Measurements from ENCODE around the gene MMP24OS. TPM values are rescaled to one million over a fixed set of nuclear protein-coding genes. Genes with fewer than 3 reads are reported as not detected.
A peak's percentile ranks its signal among the peaks of the same experiment; 100 is the strongest.

Gene MMP24OS
- total and polyA plus RNA-seq, 8 donors = 16.2 to 82.4 (median 38.6) TPM

- Histone ChIP-seq H3K36me3 (peaks cover 0 to 11% (median 4%) of the 10 kb centered on the region in 4 donors), H3K27me3 (no peaks in the 10 kb centered on the region), H3K4me3 (no peak overlapping the region), H3K27ac (peak overlapping the region in 3 of 5 donors; percentile 72 to 82 (median 77)), H3K9me3 (no peaks in the 10 kb centered on the region), H3K4me1 (peaks cover 37 to 70% (median 57%) of the 10 kb centered on the region in 4 donors)
- intact Hi-C loops (cut with DNase I; ENCODE audit: low total_unique reads) = loop anchor here (5.0 kb wide), 1 partner anchor 132 kb away; the partner anchor contains the start of gene GDF5
- WGBS, 5 donors = 89 to 96% (median 90%) methylated on average over 6 of the region's 6 CpGs
- no peak for TF ChIP-seq CTCF (IDR thresholded peaks at IDR 0.05)
- TF ChIP-seq POLR2A (IDR thresholded peaks at IDR 0.05) = no peak
- no peak for TF ChIP-seq EP300 (IDR thresholded peaks at IDR 0.05)
- no peak for TF ChIP-seq POLR2AphosphoS5 (IDR thresholded peaks at IDR 0.05)
- DNase-seq = no peak
These were observed 27.0 kb upstream of the MMP24OS start for GRCh38 chr20:35304956-35305355.

GRCh38 chr20:35303735-35304491 is 26.0 kb upstream of the MMP24OS start:
- peak overlapping the region in 1 of 5 donors; percentile 82 for H3K27ac ChIP-seq
- no peak for TF ChIP-seq EP300 (IDR thresholded peaks at IDR 0.05)
- peak in 5 of 7 experiments; percentile 84 to 91 (median 88) for TF ChIP-seq CTCF (IDR thresholded peaks at IDR 0.05)
- TF ChIP-seq POLR2AphosphoS5 (IDR thresholded peaks at IDR 0.05) = peak in 1 of 3 donors; percentile 57
- TF ChIP-seq POLR2A (IDR thresholded peaks at IDR 0.05) = no peak
- no peaks in the 10 kb centered on the region for H3K9me3 ChIP-seq
- no peaks in the 10 kb centered on the region for H3K27me3 ChIP-seq
- no peak overlapping the region for H3K4me3 ChIP-seq
- H3K4me1 ChIP-seq = peaks cover 37 to 70% (median 56%) of the 10 kb centered on the region in 4 donors
- 27 to 38% (median 28%) methylated on average over 10 to 18 of the region's 18 CpGs for WGBS, 5 donors
- intact Hi-C loops (cut with DNase I; ENCODE audit: low total_unique reads) = loop anchor here (5.0 kb wide), 1 partner anchor 133 kb away; the partner anchor contains the start of gene GDF5
- DNase-seq = peak; percentile 89 to 94
- peaks cover 0 to 7% (median 4%) of the 10 kb centered on the region in 4 donors for H3K36me3 ChIP-seq

- TF ChIP-seq CTCF (IDR thresholded peaks at IDR 0.05) (no peak), POLR2A (IDR thresholded peaks at IDR 0.05) (no peak), POLR2AphosphoS5 (IDR thresholded peaks at IDR 0.05) (no peak), EP300 (IDR thresholded peaks at IDR 0.05) (no peak)
- DNase-seq = no peak
- H3K27ac ChIP-seq = peak overlapping the region in 1 of 5 donors; percentile 82
- intact Hi-C loops (cut with DNase I; ENCODE audit: low total_unique reads) = loop anchor here (5.0 kb wide), 1 partner anchor 134 kb away; the partner anchor contains the start of gene GDF5
- peaks cover 37 to 65% (median 51%) of the 10 kb centered on the region in 4 donors for H3K4me1 ChIP-seq
- H3K36me3 ChIP-seq = peaks cover 0 to 7% (median 4%) of the 10 kb centered on the region in 4 donors
- H3K27me3 ChIP-seq = no peaks in the 10 kb centered on the region
- H3K4me3 ChIP-seq = no peak overlapping the region
- H3K9me3 ChIP-seq = no peaks in the 10 kb centered on the region
- 58 to 87% (median 81%) methylated on average over 11 of the region's 11 CpGs for WGBS, 5 donors
These were observed 25.4 kb upstream of the MMP24OS start for GRCh38 chr20:35303382-35303734.

GRCh38 chr20:35302421-35303335 is 24.8 kb upstream of the MMP24OS start:
- Histone ChIP-seq H3K36me3 (peaks cover 0 to 7% (median 4%) of the 10 kb centered on the region in 4 donors), H3K4me3 (no peak overlapping the region), H3K27ac (peak overlapping the region in 1 of 5 donors; percentile 82), H3K9me3 (no peaks in the 10 kb centered on the region), H3K4me1 (peaks cover 30 to 58% (median 45%) of the 10 kb centered on the region in 4 donors), H3K27me3 (no peaks in the 10 kb centered on the region)
- DNase-seq = no peak
- 32 to 69% (median 49%) methylated on average over 6 of the region's 6 CpGs for WGBS, 5 donors
- no peak for TF ChIP-seq CTCF (IDR thresholded peaks at IDR 0.05)
- no peak for TF ChIP-seq POLR2AphosphoS5 (IDR thresholded peaks at IDR 0.05)
- no peak for TF ChIP-seq EP300 (IDR thresholded peaks at IDR 0.05)
- no peak for TF ChIP-seq POLR2A (IDR thresholded peaks at IDR 0.05)
- intact Hi-C loops (cut with DNase I; ENCODE audit: low total_unique reads) = loop anchor here (5.0 kb wide), 1 partner anchor 135 kb away; the partner anchor contains the start of gene GDF5
